Activated naive CD4-positive, alpha-beta T cell treated with anti-CD3 and anti-CD28 coated beads, Interleukin-2, amount 50 U/mL, for 72 hours (primary cell): Measurements from ENCODE around the gene ZNF574. TPM values are rescaled to one million over a fixed set of nuclear protein-coding genes. Genes with fewer than 3 reads are reported as not detected.

Experiments
- ATAC-seq, 2 donors: fragments of 150-1000 bp; cut with Tn5 transposase; 2 replicates each; pipeline ENCODE4 v1.10.0; 2021; ENCODE audit warnings: mild to moderate bottlenecking in 2 of 2, moderate library complexity in 2 of 2
- DNase-seq, 2 donors: peaks; one replicate each; pipeline ENCODE4 v3.0.0; 2021 to 2022; ENCODE audit warnings: low spot score in 2 of 2
- H3K27ac Mint-ChIP-seq, 2 donors: one replicate each; pipeline ENCODE4 v1.8.0; 2022; ENCODE audit warnings: mild to moderate bottlenecking in 2 of 2, mixed read lengths in 2 of 2
- H3K36me3 Mint-ChIP-seq, 2 donors: one replicate each; pipeline ENCODE4 v1.8.0; 2022; ENCODE audit warnings: mixed read lengths in 2 of 2
- H3K9me3 Mint-ChIP-seq, 2 donors: one replicate each; pipeline ENCODE4 v1.8.0; 2022; ENCODE audit warnings: mixed read lengths in 2 of 2
- total RNA-seq, 2 donors: library from RNA; stranded (reverse); gene quantifications; one replicate each; pipeline ENCODE4 v1.2.3, GENCODE V29; 2022

The ZNF574 gene
- total RNA-seq, 2 donors from 2014 or later, result 12.5 to 13.9 TPM

- DNase-seq (peak in 1 of 2 donors; percentile 20), ATAC-seq (no peak)
- H3K36me3 Mint-ChIP-seq, result peaks cover 22 to 33% of the 10 kb centered on the region in 2 donors
Measured at GRCh38 chr19:42074513-42075363, 1.2 kb upstream of the ZNF574 start.

DNA sequence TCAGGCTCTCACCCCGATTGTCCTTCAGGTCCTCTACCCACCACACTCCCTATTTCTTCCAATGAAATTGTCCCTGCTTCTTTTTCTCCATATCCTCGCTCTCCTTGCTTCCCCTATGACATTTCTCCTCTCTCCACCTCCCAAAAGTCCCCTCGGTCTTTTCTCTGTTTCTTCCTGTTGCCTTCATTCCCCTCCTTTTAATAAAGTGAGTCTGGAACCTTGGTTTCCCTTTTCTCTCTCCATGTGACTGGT is 676 bp upstream of the ZNF574 start:
- DNase-seq, result no peak
- ATAC-seq, result peak in 1 of 2 donors; percentile 0
- Mint-ChIP-seq H3K36me3 (peaks cover 22 to 33% of the 10 kb centered on the region in 2 donors), H3K27ac (peak overlapping the region; percentile 98 to 99), H3K9me3 (no peaks in the 10 kb centered on the region)

More at GRCh38 chr19:42074513-42075363, 1.2 kb upstream of the ZNF574 start:
- H3K27ac Mint-ChIP-seq, result peak overlapping the region; percentile 98 to 99
- H3K9me3 Mint-ChIP-seq, result no peaks in the 10 kb centered on the region

DNA sequence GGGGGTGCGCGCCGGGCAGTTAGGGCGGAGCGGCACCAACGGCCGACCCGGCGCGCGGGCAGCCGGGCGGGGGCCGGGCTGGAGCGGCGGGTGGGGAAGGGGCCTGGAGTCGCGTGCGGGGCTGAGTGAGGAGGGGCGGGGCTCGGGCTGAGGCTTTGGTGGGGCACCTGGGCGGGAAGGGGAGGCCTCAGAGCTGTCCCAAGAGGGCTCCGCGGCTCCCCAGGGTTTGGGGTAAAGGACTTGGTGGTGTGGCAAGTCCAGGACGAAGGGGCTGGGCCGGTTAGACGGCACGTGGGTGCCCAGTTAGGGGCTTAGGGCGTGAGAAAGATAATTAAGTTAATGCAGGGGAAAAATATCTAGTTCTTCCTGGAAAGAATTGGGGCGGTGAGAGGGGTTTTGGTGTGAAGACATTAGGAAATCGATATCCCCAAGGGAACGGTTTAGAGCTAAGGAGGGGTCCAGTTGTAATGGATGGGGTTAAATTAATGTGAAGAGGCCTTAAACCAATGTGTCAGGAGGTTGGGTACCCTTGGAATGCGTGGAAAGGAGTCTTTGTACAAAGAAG is 496 bp downstream of the ZNF574 start:
- peak overlapping the region; percentile 96 to 99 for H3K27ac Mint-ChIP-seq
- peaks cover 22 to 33% of the 10 kb centered on the region in 2 donors for H3K36me3 Mint-ChIP-seq
- DNase-seq, result no peak
- H3K9me3 Mint-ChIP-seq, result no peaks in the 10 kb centered on the region
- ATAC-seq, result no peak

GRCh38 chr19:42078058-42078457 is 2.1 kb downstream of the ZNF574 start:
- H3K9me3 Mint-ChIP-seq, result no peaks in the 10 kb centered on the region
- peak overlapping the region; percentile 96 to 99 for H3K27ac Mint-ChIP-seq
- peaks cover 22 to 33% of the 10 kb centered on the region in 2 donors for H3K36me3 Mint-ChIP-seq
- ATAC-seq (no peak), DNase-seq (no peak)

- ATAC-seq (no peak), DNase-seq (no peak)
- Mint-ChIP-seq H3K36me3 (peaks cover 22 to 33% of the 10 kb centered on the region in 2 donors), H3K9me3 (no peaks in the 10 kb centered on the region), H3K27ac (peak overlapping the region; percentile 96 to 99)
Measured at GRCh38 chr19:42078538-42079275, 2.7 kb downstream of the ZNF574 start.

DNA sequence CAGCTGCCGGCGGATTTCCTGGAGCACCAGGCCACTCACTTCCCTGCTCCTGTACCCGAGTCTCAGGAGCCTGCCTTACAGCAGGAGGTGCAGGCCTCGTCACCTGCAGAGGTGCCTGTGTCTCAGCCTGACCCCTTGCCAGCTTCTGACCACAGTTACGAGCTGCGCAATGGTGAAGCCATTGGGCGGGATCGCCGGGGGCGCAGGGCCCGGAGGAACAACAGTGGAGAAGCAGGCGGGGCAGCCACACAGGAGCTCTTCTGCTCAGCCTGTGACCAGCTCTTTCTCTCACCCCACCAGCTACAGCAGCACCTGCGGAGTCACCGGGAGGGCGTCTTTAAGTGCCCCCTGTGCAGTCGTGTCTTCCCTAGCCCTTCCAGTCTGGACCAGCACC is 3.3 kb downstream of the ZNF574 start:
- Mint-ChIP-seq H3K36me3 (peaks cover 22 to 33% of the 10 kb centered on the region in 2 donors), H3K27ac (peak overlapping the region; percentile 38 to 51)
- no peak for ATAC-seq

GRCh38 chr19:42079886-42080763 is 4.2 kb downstream of the ZNF574 start:
- DNase-seq (no peak), ATAC-seq (no peak)
- Mint-ChIP-seq H3K27ac (no peak overlapping the region), H3K9me3 (no peaks in the 10 kb centered on the region), H3K36me3 (peaks cover 21 to 31% of the 10 kb centered on the region in 2 donors)

More for the DNA sequence above, 3.3 kb downstream of the ZNF574 start:
- no peak for DNase-seq
- H3K9me3 Mint-ChIP-seq, result no peaks in the 10 kb centered on the region

DNA sequence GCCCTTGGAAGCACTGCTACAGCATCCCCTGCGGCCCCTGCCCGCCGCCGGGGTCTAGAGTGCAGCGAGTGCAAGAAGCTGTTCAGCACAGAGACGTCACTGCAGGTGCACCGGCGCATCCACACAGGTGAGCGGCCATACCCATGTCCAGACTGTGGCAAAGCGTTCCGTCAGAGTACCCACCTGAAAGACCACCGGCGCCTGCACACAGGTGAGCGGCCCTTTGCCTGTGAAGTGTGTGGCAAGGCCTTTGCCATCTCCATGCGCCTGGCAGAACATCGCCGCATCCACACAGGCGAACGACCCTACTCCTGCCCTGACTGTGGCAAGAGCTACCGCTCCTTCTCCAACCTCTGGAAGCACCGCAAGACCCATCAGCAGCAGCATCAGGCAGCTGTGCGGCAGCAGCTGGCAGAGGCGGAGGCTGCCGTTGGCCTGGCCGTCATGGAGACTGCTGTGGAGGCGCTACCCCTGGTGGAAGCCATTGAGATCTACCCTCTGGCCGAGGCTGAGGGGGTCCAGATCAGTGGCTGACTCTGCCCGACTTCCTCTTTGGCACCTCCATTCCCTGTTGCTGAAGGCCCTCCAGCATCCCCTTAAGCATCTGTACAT is 4.9 kb downstream of the ZNF574 start:
- DNase-seq, result no peak
- no peaks in the 10 kb centered on the region for H3K9me3 Mint-ChIP-seq
- H3K36me3 Mint-ChIP-seq, result peaks cover 13 to 24% of the 10 kb centered on the region in 2 donors
- H3K27ac Mint-ChIP-seq, result peak overlapping the region in 1 of 2 donors; percentile 51
- ATAC-seq, result no peak

- H3K9me3 Mint-ChIP-seq, result no peaks in the 10 kb centered on the region
- peak overlapping the region in 1 of 2 donors; percentile 88 for H3K27ac Mint-ChIP-seq
- DNase-seq, result no peak
- H3K36me3 Mint-ChIP-seq, result peaks cover 5 to 18% of the 10 kb centered on the region in 2 donors
- ATAC-seq, result peak; percentile 30 to 55
Measured at GRCh38 chr19:42081584-42082203, 5.7 kb downstream of the ZNF574 start.

GRCh38 chr19:42083537-42083936 is 7.6 kb downstream of the ZNF574 start:
- DNase-seq (no peak), ATAC-seq (no peak)
- H3K36me3 Mint-ChIP-seq, result peaks cover 0 to 1% of the 10 kb centered on the region in 2 donors
- peak overlapping the region in 1 of 2 donors; percentile 26 for H3K27ac Mint-ChIP-seq
- H3K9me3 Mint-ChIP-seq, result no peaks in the 10 kb centered on the region

DNA sequence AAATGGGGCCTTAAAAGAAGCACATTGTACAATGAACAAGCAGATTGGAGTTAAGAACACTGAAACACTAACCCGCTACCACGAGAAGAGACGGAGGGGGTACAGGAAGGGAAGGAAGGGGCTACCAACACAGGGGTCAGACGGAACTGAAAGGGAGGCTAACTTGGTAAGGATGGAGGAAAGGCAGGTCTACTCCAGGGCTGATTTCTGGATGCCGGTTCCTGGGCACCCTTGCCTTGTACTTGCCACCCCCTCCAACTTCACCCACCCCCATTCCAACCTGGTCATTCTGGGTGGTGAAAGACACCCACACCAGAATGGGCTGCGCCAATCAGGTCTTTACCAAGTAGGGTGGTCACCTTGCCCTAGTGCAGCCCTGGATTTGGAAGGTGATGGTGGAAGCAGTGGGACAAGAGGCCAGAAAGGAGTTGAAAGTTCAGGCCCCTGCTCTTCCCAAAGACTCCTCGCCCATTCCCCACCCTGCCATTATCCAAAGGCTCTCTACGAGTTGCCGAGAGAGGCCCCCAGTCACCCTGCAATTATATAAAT is 10.3 kb downstream of the ZNF574 start:
- Mint-ChIP-seq H3K36me3 (peaks cover 0 to 8% of the 10 kb centered on the region in 2 donors), H3K9me3 (no peaks in the 10 kb centered on the region), H3K27ac (peak overlapping the region in 1 of 2 donors; percentile 31)
- ATAC-seq (no peak), DNase-seq (no peak)

DNA sequence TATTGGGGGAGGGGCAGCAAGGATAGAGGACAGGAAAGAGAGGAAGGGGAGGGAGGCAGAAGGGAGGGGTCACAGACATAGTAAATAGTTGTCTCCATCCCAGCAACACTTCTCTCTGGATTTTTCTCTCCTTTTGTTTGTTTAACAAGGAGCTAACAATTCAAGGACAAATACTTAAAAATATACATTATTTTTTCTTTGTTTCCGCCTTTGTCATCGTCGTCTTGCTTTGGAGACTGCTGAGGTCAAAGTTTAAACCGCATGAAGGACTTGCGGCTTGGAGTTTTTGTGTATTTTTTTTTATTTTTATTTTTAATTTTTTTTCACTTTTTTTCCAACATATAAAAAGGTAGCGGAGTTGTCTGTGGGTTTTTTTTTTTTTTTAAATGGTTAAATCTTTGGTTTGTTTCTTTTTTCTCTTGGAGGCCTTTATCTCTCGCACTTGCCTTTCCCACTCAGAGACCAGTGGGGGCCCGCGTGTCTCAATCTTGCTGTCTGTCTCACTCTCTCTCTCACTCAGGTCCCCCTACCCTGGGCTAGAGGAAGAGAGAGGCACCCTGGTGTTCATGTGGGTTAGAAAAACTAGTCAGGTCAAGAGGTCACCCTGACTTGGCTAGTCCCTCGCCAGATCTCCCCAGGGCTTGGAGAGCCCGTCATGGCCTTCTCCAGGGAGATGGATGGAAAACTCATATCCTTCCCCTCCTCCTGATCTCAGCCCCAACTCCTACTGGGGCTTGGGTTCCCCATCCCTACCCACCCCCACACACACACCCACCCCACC is 11.0 kb downstream of the ZNF574 start:
- DNase-seq, result no peak
- H3K9me3 Mint-ChIP-seq, result no peaks in the 10 kb centered on the region
- no peak for ATAC-seq
- peaks cover 0 to 8% of the 10 kb centered on the region in 2 donors for H3K36me3 Mint-ChIP-seq
- H3K27ac Mint-ChIP-seq, result no peak overlapping the region

DNA sequence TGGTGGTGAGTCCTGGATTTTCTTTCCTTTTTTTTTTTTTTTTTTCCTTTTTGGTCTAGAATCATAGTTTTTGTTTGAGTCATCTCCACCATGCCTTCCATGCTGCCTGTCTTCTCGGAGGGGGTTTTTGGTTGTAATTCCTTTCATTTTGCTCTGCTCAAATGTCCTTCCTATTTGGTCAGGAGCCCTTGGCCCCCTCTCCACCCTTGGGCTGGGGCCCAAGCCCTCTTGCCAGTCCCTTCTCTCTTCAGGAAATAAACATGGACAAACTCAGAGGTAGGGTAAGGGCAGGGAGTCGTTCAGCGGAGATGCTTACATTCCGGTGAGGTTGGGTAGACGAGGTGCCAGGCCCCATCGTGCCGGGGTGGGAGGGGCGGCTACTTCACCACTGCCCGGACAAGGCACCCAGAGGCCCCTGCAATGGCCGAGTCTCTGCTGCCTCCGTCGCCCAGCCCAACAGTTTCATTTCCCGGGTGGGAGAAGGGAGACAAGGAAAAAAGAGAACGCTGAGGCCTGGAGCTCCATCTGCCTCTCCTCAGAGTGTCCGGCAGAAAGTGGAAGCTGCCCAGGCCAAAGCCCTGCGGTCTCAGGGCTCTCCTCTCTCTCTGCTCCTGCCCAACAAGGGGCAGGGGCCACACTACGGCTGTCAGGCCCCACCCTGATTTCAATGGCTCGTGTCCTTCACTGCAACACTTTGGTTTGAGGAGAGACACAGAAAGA is 12.7 kb downstream of the ZNF574 start:
- Mint-ChIP-seq H3K36me3 (peaks cover 0 to 14% of the 10 kb centered on the region in 2 donors), H3K9me3 (no peaks in the 10 kb centered on the region), H3K27ac (peak overlapping the region; percentile 74 to 91)
- DNase-seq (no peak), ATAC-seq (peak in 1 of 2 donors; percentile 28)

DNA sequence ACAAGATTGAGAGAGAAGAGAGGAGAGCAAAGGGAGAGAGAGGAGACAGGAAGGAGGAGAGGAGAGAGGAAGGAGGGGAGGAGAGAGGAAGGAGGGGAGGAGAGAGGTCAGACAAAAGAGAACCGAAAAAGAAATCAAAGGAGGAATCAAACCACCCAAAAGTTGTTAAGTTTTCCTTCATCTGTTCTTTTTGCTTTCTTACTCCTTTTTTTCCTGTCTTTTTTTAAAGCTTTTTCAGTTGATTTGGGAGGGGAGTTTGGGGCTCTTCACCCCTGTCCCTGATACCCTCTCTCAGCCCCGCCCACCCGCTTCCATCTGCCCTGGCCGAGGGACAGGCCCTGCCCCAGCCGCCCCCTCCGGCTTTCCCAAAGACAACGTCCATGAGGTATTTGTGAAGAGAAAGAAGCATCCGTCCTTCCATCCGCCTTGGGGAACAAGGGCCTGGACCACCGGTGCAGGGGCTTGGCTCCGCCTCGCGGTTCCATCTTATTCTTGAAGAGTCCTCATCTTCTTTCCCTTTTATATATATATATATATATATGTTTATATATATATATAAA is 13.3 kb downstream of the ZNF574 start:
- DNase-seq (no peak), ATAC-seq (no peak)
- H3K27ac Mint-ChIP-seq, result peak overlapping the region; percentile 30 to 74
- no peaks in the 10 kb centered on the region for H3K9me3 Mint-ChIP-seq
- H3K36me3 Mint-ChIP-seq, result peaks cover 0 to 14% of the 10 kb centered on the region in 2 donors
